ENCODE results near the gene RIPK1. TPM values are rescaled to one million over a fixed set of nuclear protein-coding genes. Genes with fewer than 3 reads are reported as not detected.

RIPK1 gene
- total and polyA plus RNA-seq, 9 of the 15 experiments (the other 6 are each of a cell fraction or from before 2014, with no cell fraction given): 3.8 to 24.9 (median 17.7) TPM

DNA sequence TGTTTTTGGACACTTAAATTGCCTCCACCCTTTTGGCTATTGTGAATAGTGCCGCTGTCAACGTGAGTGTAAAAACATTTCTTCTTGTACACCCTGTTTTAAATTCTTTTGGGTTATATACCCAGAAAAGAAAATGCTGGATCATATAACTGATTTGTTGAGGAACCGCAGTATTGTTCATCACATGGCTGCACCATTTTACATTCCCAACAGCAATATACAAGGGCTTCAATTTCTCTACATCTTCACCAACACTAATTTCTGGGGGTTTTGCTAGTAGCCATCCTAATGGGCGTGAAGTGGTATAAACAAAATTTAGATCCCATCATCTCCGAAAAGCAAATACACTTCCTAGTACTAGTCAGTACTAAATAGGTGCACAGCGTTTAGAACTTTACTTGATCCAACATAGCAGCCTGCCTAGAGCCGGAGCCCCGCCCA lies 49.6 kb downstream of the RIPK1 start (continued):
- TF ChIP-seq, protein P1, sequence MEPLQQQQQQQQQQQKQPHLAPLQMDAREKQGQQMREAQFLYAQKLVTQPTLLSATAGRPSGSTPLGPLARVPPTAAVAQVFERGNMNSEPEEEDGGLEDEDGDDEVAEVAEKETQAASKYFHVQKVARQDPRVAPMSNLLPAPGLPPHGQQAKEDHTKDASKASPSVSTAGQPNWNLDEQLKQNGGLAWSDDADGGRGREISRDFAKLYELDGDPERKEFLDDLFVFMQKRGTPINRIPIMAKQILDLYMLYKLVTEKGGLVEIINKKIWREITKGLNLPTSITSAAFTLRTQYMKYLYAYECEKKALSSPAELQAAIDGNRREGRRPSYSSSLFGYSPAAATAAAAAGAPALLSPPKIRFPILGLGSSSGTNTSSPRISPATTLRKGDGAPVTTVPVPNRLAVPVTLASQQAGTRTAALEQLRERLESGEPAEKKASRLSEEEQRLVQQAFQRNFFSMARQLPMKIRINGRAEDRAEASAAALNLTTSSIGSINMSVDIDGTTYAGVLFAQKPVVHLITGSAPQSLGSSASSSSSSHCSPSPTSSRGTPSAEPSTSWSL (CRISPR knock-in tag; IDR thresholded peaks at IDR 0.05; ENCODE audit: borderline replicate concordance): no peak
- TF ChIP-seq NEUROD1 (IDR thresholded peaks at IDR 0.05; ENCODE audit: borderline replicate concordance, low read depth, low read length, partially characterized antibody): no peak
- no peak for TF ChIP-seq CCAR2 (IDR thresholded peaks at IDR 0.05; ENCODE audit: low read depth, low read length)
- TF ChIP-seq PHF8 (IDR thresholded peaks at IDR 0.05; ENCODE audit: borderline replicate concordance, low read length): no peak
- TF ChIP-seq, protein P2, sequence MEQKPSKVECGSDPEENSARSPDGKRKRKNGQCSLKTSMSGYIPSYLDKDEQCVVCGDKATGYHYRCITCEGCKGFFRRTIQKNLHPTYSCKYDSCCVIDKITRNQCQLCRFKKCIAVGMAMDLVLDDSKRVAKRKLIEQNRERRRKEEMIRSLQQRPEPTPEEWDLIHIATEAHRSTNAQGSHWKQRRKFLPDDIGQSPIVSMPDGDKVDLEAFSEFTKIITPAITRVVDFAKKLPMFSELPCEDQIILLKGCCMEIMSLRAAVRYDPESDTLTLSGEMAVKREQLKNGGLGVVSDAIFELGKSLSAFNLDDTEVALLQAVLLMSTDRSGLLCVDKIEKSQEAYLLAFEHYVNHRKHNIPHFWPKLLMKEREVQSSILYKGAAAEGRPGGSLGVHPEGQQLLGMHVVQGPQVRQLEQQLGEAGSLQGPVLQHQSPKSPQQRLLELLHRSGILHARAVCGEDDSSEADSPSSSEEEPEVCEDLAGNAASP (IDR thresholded peaks at IDR 0.05): no peak
- TF ChIP-seq BDP1 (IDR thresholded peaks at IDR 0.05; ENCODE audit: insufficient read depth, insufficient read length): no peak
- TF ChIP-seq TBL1XR1 (IDR thresholded peaks at IDR 0.05; ENCODE audit: low read length in 2 of 2): peak in 1 of 2 experiments; percentile 66; a peak in 1 of 4 replicates
- peak in 1 of 2 experiments; percentile 65; a peak in 2 of 4 replicates for TF ChIP-seq CSDE1 (IDR thresholded peaks at IDR 0.05)
